Neuron (in vitro differentiated cells): ENCODE measurements around the gene MTERF1.
"Not testable (repeated sequence)": the region's sequence is repeated elsewhere in the genome, so short reads cannot be mapped to it uniquely, and the experiment has no call there.

Experiments
- H2AFZ ChIP-seq: one replicate; pipeline ENCODE4 v1.6.1; 2013; ENCODE audit warnings: low read depth, mild to moderate bottlenecking, inconsistent platforms, low read length, moderate library complexity
- H3K27me3 ChIP-seq: one replicate; pipeline ENCODE4 v1.6.1; 2013; ENCODE audit warnings: low read length; ENCODE audit not compliant: insufficient read depth
- H3K36me3 ChIP-seq: one replicate; pipeline ENCODE4 v1.6.1; 2013; ENCODE audit warnings: low read length; ENCODE audit not compliant: insufficient read depth
- H3K4me1 ChIP-seq: one replicate; pipeline ENCODE4 v1.6.1; 2013; ENCODE audit warnings: low read length; ENCODE audit not compliant: insufficient read depth
- H3K4me3 ChIP-seq: 2 replicates; pipeline ENCODE4 v1.5.1; 2013; ENCODE audit warnings: mild to moderate bottlenecking, low read length, moderate library complexity
- H3K9me3 ChIP-seq: one replicate; pipeline ENCODE4 v1.6.1; 2013; ENCODE audit warnings: low read length

Gene MTERF1

DNA sequence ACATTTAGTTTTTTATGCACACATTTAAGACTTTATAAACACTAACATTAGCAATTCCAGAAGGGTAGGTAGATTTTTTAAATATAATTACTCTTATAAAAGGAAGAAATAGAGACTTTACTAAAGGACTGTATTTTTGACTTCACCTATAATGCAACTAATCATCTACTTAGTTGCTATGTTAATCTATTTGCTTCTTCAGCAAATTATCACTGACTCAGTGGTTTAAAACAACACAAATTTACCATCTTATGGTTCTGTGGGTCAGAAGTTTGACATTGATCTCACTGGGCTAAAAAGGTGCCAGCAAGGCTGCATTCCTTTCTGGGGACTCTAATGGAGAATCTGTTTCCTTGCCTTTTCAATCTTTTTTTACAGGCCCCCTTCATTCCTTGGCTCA is 7.6 kb downstream of the MTERF1 start:
- Histone ChIP-seq H3K4me1 (no peaks in the 10 kb centered on the region), H3K9me3 (no peaks in the 10 kb centered on the region), H3K36me3 (peaks cover 30% of the 10 kb centered on the region), H3K27me3 (no peaks in the 10 kb centered on the region), H3K4me3 (no peak overlapping the region), H2AFZ (no peak overlapping the region)

DNA sequence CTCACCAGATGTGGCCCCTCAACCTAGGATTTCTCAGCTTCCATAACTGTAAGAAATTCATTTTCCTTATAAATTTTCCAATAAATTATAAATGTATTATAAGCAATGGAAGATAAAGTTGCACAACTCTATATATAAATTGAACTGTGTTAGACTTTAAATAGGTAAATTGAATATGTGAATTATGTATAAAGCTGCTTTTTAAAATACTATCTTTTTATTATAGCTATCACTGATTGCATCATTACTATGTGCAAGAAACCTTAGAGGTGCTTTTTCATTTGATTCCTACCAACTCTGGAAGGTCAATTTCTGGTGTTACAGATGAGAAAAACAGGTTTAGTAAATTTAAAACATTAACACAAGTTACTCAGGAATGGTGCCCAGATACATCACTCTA is 8.4 kb downstream of the MTERF1 start:
- Histone ChIP-seq H3K27me3 (no peaks in the 10 kb centered on the region), H3K4me3 (no peak overlapping the region), H2AFZ (no peak overlapping the region), H3K4me1 (no peaks in the 10 kb centered on the region), H3K36me3 (peaks cover 30% of the 10 kb centered on the region), H3K9me3 (no peaks in the 10 kb centered on the region)

DNA sequence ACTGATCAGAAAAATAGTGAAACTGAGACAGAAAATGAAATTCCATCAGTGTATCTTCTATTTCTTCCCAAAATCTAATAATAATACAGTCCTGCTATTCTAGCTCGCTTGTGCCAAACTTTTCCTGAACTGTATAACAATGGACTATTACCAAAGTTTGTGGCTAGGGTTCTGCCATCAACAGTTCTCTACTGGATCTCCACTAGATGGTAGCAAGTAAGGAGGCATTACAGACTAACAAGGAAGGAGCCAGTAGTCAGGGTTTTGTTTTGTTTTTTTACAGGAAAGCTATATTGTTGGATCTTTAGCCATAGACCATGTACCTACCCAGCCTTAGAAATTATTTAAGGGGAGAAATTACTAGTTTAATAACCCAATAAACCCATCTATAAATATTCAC is 10.8 kb downstream of the MTERF1 start:
- no peaks in the 10 kb centered on the region for H3K27me3 ChIP-seq

DNA sequence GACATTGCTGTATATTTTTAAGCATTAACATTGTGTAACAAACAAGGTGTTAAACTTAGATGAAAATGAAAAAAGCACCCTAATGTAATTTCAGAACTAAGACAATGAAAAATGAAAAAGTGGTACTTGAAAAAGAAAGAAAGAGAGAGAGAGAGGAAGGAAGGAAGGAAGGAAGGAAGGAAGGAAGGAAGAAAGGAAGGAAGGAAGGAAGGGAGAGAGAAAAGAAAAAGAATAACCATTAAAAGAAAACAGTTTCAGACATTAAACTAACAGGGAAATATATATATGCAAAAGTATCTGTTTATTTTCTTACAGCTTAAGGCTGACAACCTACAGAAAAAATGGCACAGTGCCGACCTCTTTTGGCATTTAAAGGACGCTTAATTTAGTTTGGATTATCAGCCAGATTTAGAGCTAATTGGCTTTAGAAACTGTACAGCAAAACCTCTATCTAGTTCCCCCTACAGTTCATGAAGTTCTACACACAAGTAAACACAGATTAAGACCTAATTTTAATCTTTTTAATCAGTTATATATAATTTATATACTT is 13.8 kb downstream of the MTERF1 start:
- H3K36me3 ChIP-seq: no peaks in the 10 kb centered on the region

More for the DNA sequence above, 10.8 kb downstream of the MTERF1 start:
- no peaks in the 10 kb centered on the region for H3K9me3 ChIP-seq
- no peak overlapping the region for H3K4me3 ChIP-seq
- H2AFZ ChIP-seq: no peak overlapping the region
- H3K4me1 ChIP-seq: no peaks in the 10 kb centered on the region
- H3K36me3 ChIP-seq: peaks cover 15% of the 10 kb centered on the region

DNA sequence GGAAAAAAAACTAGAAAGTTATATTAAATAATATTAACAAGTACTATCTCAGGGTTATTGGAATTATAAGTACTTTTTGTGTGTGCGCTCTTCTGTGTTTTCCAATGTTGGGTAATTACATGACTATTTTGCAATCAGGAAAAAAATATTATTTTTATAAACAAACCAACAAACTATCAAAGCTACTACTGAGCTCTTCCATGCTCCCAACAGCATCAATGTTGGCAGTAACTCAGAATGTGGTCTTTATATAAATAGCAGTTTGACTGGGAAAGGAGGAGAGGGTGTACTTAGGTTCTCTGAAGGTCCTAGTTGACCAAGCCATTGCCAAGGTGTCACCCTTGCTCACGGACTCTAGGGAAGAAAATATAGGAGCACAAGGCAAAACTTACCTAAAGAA is 15.0 kb downstream of the MTERF1 start:
- H3K9me3 ChIP-seq: peaks cover 2% of the 10 kb centered on the region
- H3K4me1 ChIP-seq: no peaks in the 10 kb centered on the region
- no peak overlapping the region for H2AFZ ChIP-seq
- H3K27me3 ChIP-seq: no peaks in the 10 kb centered on the region
- H3K4me3 ChIP-seq: no peak overlapping the region
- H3K36me3 ChIP-seq: no peaks in the 10 kb centered on the region

More for the DNA sequence above, 13.8 kb downstream of the MTERF1 start:
- H3K27me3 ChIP-seq: no peaks in the 10 kb centered on the region
- H2AFZ ChIP-seq: no peak overlapping the region
- no peaks in the 10 kb centered on the region for H3K4me1 ChIP-seq
- no peaks in the 10 kb centered on the region for H3K9me3 ChIP-seq
- no peak overlapping the region for H3K4me3 ChIP-seq

DNA sequence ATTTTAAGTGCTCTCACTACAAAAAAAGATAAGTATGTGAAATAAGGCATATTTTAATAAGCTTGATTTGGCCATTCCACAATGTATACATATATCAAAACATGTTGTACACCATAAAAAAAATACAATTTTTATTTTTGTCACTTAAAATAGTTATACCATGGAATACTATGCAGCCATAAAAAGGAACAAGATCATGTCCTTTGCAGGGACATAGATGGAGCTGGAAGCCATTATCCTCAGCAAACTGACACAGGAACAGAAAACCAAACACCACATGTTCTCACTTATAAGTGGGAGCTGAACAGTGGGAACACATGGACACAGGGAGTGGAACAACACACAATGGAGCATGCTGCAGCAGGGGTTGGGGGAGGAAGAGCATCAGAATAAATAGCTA is 15.9 kb downstream of the MTERF1 start:
- H3K9me3 ChIP-seq, H3K36me3 ChIP-seq, H2AFZ ChIP-seq, H3K4me1 ChIP-seq, H3K4me3 ChIP-seq, H3K27me3 ChIP-seq: not testable (repeated sequence)

DNA sequence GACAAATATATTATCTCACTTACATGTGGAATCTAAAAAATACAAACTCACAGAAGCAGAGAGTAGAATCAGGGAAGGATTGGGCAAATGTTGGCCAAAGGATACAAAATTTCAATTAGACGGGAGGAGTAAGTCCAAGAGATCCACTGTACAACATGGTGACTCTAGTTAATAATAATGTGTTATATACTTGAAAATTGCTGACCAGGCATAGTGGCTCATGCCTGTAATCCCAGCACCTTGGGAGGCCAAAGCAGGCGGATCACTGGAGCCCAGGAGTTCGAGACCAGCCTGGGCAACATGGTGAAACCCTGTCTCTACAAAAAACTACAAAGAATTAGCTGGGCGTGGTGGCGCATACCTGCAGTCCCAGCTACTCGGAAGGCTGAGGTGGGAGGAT is 16.4 kb downstream of the MTERF1 start:
- no peak overlapping the region for H3K4me3 ChIP-seq
- no peak overlapping the region for H2AFZ ChIP-seq
- H3K36me3 ChIP-seq: no peaks in the 10 kb centered on the region
- no peaks in the 10 kb centered on the region for H3K27me3 ChIP-seq
- no peaks in the 10 kb centered on the region for H3K4me1 ChIP-seq
- peaks cover 2% of the 10 kb centered on the region for H3K9me3 ChIP-seq

DNA sequence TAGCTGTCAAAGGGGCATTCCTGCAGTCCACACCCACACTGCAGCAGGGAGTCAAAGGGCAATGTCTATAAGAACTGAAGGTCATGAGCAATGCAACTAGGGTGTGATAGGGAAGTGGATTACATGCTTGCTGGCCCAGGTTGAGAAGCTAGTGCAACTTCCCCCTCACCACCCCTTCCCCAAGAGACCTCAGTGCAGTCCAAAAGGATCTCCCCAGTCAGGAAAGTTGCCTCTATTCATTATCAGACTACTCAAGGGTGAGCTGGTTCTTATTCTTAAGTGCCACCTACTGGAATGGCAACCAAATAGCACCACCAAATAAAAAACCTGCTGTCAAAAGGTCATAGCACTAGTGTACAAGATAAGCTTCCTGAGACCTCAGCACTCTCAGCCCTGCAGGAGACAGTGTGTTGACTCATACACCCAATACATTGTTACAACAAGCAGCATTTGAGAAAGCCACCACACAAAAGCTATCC is 28.2 kb downstream of the MTERF1 start:
- H3K9me3 ChIP-seq: peaks cover 5% of the 10 kb centered on the region
- no peaks in the 10 kb centered on the region for H3K36me3 ChIP-seq
- no peak overlapping the region for H2AFZ ChIP-seq
- peaks cover 12% of the 10 kb centered on the region for H3K4me1 ChIP-seq
- no peaks in the 10 kb centered on the region for H3K27me3 ChIP-seq
- no peak overlapping the region for H3K4me3 ChIP-seq

DNA sequence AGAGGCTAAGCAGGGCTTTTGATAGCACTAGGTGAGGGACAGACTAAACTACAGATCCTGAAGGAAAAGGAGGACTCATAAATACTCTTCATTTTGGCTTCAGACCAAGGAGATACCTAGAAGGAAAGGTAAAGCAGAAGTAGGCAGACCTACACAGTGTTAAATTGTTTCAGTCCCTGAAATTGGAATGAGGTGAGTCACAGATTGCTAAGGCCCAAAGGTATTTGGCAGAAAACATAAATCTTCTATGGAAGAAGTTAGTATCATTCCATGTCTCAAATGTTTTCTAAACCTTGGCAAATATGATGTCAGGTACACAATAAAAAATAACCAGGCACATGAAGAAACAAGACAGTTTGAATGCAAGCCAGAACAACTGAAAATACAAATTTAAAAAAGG is 30.0 kb downstream of the MTERF1 start:
- Histone ChIP-seq H3K27me3 (no peaks in the 10 kb centered on the region), H3K36me3 (no peaks in the 10 kb centered on the region), H2AFZ (no peak overlapping the region), H3K9me3 (peaks cover 5% of the 10 kb centered on the region), H3K4me1 (peaks cover 12% of the 10 kb centered on the region), H3K4me3 (no peak overlapping the region)

DNA sequence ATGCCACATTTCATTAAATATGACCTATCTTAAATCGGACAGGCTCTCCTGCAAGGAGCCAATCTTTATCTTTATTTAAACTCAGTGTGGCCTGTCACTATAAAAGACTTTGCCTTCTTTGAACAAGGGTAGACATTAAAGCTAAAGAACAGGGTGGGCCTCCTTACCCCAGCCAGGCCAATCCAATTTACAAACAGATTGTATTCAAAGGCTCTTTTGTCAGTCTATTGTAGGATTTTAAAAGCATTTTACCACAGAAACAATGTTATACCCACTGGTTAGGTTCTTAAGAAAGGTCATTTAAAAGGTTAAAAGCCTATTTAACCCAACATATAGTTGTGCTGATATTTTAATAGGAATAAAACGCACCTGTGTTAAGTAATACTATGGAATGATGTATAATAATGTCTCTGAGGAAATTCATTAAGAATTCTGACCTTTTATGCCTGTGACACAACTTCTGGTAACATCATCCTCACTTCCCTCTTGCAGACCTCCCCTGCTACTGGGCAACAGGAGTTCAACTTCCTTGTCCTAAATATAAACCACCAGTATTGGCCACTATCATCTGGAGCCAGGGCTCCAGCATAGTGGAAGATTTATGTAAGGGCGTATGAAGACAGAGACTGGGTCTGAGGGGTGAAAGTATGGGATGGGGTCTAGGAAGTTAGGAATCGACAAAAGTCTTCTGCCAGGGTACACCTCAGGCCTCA is 32.5 kb downstream of the MTERF1 start:
- Histone ChIP-seq H3K36me3 (no peaks in the 10 kb centered on the region), H3K4me3 (no peak overlapping the region), H3K4me1 (peaks cover 12% of the 10 kb centered on the region), H3K27me3 (no peaks in the 10 kb centered on the region), H2AFZ (no peak overlapping the region), H3K9me3 (peaks cover 3% of the 10 kb centered on the region)

DNA sequence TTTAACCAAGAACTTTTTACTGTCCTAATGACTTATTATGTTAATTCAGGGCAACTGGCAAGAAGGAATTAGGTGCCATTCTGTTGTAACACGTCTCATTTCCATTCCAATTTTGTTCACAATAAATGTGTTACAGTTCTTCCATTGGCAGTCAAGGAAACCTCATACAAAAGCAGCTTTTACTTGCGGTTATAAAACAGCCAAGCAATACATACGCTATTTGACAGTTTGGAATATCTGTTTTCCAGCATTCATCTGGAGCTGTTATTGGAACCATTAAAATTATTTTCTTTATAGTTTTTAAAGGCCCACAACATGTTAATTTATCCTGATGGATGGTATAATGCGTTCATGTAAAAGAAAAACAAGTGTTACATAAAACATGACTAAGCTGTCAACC is 33.3 kb downstream of the MTERF1 start:
- Histone ChIP-seq H3K27me3 (no peaks in the 10 kb centered on the region), H3K9me3 (peaks cover 6% of the 10 kb centered on the region), H3K36me3 (no peaks in the 10 kb centered on the region), H2AFZ (no peak overlapping the region), H3K4me1 (peaks cover 12% of the 10 kb centered on the region), H3K4me3 (no peak overlapping the region)

DNA sequence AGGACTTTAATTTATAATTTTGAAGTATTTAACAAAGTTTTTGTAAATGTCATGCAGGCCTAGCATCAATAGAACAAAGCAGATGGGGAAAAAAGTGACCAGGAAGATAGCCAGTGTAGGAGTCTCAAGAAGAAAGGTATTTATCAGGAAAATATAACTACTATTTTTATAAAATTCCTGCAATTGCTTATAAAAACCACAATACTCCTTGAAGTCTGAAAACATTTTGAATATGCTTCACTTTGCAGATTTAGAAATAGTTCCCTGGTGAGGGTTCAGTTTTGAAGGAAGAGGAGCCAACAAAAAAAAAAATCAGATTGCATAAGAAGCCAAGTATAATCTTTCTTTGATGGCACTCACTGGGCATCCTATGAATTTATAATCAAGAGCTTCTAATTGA is 34.1 kb downstream of the MTERF1 start:
- Histone ChIP-seq H3K4me3 (no peak overlapping the region), H2AFZ (no peak overlapping the region), H3K36me3 (no peaks in the 10 kb centered on the region), H3K4me1 (peaks cover 12% of the 10 kb centered on the region), H3K27me3 (no peaks in the 10 kb centered on the region), H3K9me3 (peaks cover 11% of the 10 kb centered on the region)

DNA sequence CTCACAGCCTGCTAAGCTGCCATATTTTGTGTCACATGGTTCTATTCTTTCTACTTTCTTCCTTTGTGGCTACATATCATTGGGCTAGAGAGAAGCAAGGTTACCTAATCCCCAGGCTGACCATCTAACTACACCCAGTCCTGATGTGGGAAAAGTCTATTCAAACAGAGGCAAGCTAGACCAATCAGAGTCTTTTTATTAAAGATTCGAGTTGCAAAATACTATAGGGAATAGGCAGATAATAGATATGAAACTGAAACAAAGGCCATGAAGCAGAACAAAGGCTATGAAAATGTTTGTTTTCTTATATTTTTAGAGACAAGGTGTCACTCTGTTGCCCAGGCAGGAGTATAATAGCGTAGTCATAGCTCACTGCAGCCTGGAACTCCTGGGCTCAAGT is 36.7 kb downstream of the MTERF1 start:
- no peak overlapping the region for H2AFZ ChIP-seq
- H3K4me3 ChIP-seq: no peak overlapping the region

DNA sequence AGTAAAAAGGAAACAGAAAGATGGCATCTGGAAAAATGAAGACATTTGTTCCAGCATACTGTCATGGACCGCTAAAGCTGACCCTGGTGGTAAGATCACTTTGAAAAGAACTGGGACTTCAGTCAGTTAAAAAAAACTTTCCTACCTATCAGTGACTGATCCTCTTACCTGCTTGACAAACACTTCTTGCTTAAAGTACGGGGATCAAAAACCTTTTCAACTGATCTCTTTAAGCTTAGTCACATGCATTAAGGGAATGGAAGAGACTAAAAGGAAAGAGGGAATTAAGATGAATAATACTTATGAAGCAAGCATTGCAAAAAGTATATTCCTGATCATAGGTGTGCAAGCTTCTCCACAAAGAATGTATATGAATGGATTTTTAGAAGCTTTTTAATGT is 42.1 kb downstream of the MTERF1 start:
- no peak overlapping the region for H2AFZ ChIP-seq

More for the DNA sequence above, 36.7 kb downstream of the MTERF1 start:
- no peaks in the 10 kb centered on the region for H3K27me3 ChIP-seq
- no peaks in the 10 kb centered on the region for H3K36me3 ChIP-seq
- H3K9me3 ChIP-seq: peaks cover 9% of the 10 kb centered on the region
- H3K4me1 ChIP-seq: peaks cover 12% of the 10 kb centered on the region

More for the DNA sequence above, 42.1 kb downstream of the MTERF1 start:
- Histone ChIP-seq H3K36me3 (no peaks in the 10 kb centered on the region), H3K27me3 (no peaks in the 10 kb centered on the region), H3K9me3 (peaks cover 8% of the 10 kb centered on the region), H3K4me1 (peaks cover 18% of the 10 kb centered on the region), H3K4me3 (no peak overlapping the region)
